ENCODE measurements around the gene TMCO6.
"Not testable (repeated sequence)": the region's sequence is repeated elsewhere in the genome, so short reads cannot be mapped to it uniquely, and the experiment has no call there.

Gene TMCO6

DNA sequence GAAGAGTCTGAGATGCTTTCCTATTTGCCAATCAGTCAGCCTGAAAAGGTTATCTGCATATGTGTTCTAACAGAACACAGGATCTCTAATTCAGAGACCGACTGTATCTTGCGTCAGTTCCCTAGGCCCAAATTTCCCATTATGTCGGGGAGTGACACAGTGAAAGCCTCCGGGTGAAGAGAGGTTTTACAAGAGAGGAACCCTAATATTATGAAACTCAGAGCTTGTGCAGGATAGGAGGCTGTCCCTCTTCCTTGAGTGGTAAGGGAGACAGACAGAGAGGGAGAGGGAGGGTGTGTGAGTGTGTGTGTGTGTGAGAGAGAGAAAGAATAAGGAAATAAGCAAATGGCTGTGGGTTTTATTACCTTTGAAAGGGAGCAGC is 8.2 kb upstream of the TMCO6 start:
- DNase-seq = no peak

DNA sequence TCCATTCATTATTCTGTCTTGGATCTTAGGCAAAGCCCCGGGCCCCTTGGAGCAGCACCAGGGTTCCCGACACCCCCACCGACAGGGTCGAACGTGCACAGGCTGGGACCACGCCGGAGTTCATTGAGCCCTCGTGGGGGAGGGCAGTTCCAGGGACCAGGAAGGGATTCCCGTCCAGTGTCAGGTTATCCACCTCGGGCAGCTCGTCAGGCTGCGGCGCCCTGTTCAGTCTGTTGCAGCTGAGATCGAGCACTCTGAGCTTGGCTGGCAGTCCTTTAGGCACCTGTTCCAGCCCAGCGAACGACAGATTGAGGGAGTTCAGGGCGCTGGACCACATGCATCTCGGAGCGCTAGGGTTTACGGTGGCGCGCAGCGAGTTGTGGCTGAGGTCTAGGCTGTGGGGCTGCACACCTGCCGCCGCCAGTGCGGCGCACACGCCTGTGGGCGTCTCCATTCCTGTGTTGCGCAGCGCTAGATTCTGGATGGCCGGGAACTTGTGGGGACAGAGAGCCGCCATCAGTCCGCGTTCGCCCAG is 7.4 kb upstream of the TMCO6 start:
- DNase-seq = no peak

DNA sequence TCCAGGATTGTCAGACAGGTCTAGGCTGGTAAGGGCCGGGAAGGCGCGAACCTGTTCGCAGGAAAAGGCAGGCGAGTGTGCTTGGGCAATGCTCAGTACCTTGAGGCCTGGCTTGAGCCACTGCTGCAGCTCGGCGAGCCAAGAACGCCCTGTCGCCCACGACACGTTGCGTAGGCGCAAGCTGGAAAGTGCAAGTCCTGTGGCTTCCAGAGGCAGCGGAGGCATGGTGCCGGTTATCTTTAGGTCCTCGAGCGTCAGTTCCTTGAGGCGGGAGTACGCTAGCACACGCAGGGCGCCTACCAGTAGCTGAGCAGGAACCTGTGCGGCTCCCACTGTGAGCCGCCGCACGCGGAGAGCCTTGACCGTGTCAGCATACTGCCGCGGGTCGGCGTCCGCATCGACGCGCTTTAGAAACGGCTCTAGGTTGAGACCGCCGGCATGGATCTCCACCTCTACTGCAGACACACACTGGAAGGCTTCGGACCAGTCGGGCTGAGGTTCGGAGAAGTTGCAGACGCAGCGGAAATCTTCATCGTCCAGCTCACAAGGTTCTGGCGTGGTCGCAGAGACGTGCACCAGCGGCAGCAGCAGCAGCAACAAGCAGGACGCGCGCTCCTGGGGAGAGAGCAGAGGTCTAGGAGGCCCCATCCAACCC is 6.8 kb upstream of the TMCO6 start:
- peak; percentile 80 for DNase-seq

DNA sequence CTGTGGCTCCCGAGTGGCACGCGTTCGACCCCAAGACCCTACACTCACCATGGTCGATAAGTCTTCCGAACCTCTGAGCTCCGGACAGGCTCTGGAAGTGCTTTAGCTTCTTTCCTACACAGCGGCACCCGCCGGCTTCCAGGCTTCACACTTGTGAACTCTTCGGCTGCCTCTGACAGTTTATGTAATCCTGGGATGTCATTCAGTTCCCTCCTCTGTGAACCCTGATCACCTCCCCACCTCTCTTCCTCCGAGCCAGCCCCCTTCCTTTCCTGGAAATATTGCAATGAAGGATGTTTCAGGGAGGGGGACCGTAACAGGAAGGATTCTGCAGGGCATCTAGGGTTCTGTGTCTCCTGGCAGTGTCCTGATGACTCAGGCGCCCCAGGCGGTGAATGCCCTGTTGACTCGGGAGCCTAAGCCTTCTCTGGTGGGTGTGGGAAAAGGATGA is 6.2 kb upstream of the TMCO6 start, which contains the start of gene CD14:
TSS of gene CD14 (minus strand) at position 155 of the 451 bp plus-strand sequence. CDS start at position 51, 104 bp downstream.
- no peak for DNase-seq

DNA sequence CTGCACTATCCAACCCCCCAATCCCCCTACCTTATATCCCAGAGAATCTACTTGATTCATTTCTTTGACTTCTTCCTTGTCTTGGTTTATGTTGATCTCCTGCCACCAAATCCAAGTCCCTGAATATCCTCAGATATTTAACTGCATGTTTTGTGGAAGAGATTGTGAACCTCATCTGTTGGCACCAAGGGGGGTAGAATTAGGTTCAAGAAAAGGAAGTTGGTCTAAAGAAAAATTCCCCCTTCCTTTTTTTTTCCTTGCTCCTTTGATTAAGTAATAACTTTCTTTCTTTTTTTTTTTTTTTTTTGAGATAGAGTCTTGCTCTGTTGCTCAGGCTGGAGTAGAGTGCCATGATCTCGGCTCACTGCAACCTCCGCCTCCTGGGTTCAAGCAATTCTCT is 5.8 kb upstream of the TMCO6 start:
- no peak for DNase-seq

DNA sequence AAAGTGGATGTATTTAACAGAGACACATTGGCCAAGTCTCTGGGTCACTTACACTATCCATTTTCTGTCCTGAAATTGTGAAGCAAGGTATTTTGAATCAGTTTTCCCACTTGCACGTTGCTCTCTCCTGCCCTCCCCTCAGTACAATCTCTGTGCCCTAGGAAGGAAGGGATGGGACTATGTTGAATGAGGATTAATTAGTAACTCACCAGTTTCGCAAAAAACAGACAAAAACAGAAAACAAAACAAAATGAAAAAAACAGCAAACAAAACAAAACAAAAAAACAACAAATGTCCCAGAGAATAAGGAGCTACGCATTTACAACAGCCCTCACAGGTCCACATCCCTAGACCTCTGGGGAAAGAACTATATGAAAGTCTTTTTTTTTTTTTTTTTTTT is 5.1 kb upstream of the TMCO6 start:
- DNase-seq = no peak

DNA sequence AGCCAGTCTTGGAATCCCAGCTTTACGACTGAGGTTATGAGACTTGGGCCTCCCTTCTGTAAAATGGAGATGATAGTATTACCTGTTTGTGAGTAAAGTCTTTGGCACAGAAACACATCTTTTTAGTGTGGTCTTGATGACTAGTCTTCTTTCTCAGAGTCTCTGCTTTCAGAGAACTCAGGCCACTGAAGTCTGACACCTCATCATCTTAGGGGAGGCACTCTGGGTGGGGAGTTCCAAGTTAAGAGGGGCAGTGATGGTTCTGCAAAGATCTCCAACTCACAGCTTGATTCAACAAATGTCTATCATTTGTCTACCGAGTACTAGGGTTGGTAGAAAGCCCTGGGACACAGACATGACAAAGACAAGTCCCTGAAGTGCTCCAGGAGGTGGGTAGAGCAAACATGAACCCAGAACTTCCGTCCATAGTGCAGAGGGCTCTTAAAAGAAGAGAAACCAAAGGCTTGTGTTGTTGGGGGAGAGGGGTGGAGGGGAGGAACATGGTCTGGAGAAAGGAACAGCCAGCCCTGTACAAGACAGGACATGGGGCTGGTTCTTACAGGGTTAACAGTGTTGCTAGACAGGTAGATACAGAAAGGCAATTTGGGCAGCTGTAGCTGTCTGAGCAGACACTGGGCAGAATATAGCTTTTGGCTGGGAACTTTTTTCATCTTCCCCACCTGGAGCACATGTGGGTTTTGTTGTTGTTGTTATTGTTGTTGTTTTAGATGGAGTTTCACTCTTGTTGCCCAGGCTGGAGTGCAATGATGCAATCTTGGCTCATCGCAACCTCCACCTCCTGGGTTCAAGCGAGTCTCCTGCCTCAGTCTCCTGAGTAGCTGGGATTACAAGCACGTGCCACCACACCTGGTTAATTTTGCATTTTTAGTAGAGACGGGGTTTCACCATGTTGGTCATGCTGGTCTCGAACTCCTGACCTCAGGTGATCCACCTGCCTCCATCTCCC is 3.7 kb upstream of the TMCO6 start:
- no peak for DNase-seq

DNA sequence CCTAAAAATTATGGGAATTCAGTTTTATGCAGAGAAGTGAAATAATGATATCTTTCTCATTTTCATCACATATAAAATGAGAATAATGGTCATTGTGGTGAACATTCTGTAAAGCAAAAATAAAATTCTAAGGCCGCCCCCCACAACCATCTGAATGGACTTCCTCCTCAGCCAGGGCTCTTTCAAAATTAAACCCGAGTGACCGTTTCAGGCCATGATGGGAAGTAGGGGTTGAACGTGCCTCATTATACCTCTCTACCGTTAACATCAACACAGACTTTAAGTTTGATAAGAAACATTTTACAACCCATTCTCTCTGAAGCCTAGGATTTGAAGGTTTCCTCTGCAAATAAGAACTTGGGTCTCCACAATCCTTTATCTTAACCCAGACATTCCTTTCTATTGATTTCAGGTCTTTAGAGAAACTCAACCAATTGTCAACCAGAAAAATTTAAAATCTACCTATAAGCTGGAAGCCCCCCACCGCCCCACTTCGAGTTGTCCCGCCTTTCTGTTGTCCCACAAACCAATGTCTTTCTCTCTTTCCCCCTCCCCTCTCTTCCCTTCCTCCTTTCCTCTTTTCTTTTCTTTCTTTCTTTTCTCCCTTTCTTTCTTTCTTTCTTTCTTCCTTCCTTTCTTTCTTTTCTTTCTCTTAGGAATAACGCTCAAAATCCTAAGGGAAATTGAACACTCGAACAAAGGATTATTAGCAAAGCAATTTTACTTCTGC is 1.7 kb upstream of the TMCO6 start:
- DNase-seq = no peak

DNA sequence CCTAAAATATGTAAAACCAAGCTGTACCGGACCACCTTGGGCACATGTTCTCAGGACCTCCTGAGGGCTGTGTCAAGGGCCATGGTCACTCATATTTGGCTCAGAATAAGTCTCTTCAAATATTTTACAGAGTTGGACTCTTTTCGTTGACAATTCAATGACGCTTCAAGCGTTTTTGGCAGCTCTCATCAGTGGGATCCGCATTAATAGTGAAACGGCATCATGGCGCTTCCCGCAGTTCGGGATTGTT is 428 bp upstream of the TMCO6 start:
- not testable (repeated sequence) for DNase-seq

DNA sequence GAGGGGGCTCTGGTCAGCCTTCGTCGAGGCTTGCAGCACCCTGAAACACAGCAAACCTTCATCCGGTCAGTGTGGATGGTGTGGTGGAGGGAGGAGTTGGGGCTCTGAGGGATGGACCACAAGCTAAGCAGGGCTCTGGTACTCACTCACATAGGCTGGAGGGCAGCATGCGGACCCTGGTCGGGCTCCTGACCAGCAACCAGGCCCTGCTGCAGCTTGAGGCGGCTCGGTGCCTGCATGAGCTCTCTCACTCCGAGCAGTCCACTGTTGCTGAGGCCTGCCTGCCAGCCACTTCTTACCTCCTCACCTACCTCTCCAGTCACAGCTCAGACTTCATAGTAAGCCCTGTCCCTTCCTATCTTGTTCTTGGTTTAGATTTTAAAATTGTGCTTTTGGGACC is 2.5 kb downstream of the TMCO6 start:
- DNase-seq = no peak

DNA sequence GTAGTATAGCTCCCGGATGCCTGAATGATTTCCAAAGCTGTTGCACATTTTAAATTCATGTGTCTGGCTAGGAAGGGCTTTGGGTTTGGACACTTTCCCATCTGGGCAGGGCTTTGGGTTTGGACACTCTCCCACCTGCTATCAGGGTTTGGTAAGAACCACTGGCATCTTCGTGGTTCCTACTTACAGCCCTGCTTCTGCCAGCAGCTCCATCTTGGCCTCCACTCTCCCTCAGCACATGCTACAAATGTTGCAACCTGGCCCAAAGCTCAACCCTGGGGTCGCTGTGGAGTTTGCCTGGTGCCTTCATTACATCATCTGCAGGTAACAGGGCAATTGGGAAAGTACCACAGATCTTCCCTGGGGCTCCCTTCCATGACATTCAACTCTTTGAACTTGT is 3.5 kb downstream of the TMCO6 start:
- no peak for DNase-seq

DNA sequence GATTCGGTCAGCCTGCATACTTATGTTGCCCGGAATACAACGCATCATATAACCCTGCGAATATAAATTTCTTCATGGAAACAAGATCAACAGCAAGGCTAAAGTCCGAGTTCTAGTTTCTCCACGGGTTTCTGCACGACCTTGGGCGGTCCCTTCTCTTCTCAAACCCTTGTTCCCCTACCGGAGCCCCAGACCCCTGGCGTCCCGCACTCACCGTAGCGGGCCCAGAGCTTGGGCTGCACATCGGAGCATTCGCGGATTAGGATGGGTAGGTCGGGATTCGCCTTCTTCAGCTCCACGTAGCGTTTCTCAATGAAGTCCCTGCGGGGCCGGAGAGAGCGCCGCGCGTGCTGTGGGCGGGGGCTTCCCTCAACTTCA is 7.8 kb downstream of the TMCO6 start:
- DNase-seq = no peak

DNA sequence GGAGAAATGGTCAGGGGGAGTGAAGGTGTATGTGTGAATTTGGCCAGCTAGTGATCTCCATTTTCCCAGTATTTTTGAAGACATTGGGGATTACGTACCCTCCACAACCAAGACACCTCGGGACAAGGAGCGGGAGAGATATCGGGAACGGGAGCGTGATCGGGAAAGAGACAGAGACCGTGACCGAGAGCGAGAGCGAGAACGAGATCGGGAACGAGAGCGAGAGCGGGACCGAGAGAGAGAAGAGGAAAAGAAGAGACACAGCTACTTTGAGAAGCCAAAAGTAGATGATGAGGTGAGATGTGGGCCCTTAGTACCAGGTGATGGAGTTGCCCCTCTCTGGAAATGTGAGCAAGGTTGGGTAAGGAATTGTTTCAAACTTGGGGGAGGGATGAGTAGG is 19.6 kb downstream of the TMCO6 start:
- no peak for DNase-seq

DNA sequence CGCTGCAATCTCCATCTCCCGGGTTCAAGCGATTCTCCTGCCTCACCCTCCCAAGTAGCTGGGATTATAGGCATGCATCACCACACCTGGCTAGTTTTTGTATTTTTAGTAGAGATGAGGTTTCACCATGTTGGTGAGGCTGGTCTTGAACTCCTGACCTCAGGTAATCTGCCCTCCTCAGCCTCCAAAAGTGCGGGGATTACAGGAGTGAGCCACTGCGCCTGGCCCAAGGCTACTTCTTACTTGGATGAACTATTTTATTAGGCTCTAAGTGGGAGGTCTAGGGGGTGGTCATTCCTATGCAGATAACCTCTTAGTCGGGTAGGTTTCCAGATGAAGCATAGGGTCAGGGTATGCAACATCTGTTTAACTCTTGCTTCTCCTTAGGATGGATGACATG is 21.1 kb downstream of the TMCO6 start:
- peak; percentile 54 for DNase-seq

DNA sequence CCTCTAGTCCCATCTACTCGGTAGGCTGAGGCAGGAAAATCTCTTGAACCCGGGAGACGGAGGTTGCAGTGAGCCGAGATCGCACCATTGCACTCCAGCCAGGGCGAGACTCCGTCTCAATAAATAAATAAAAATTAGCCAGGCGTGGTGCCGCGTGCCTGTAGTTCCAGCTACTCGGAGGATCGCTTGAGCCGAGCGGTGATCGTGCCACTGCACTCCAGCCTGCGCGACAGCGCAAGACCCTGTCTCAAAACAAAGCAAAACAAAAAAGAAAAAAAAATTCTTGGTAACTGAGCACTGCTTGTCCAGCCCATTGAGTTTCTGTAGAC is 24.7 kb downstream of the TMCO6 start:
- DNase-seq = no peak

DNA sequence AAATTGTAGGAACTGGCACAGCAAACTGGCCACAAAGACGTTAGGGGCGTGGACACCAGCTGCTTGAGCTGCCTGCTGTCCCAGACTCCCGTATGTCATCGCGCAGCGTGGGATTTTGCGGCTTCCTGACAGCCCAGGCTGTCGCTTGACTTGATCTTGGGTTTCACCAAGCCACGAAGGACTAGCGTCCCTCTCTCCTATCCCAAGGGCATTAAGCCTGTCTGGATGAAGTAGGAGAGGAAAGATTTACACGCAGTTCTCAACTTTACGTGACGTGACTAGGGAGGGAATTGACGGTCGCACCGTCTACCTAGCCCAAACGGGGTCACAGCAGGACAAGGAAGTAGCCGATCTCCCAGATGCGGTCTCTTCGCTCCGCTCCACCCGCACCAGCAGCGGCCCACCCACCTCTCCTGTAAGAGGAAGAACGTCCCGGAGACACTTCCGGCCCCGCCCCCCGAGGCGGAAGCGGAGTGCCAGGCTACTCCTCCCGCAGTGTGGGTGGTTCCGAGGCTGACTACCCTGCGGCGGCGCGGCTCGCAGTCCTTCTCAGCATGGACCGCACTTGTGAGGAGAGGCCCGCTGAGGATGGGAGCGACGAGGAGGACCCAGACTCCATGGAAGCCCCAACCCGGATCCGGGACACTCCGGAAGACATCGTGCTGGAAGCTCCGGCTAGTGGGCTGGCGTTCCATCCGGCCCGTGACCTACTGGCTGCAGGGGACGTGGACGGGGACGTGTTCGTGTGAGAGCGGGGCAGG is 25.3 kb downstream of the TMCO6 start, which contains the start of gene WDR55:
TSS of gene WDR55 (plus strand) at position 546 of the 761 bp plus-strand sequence. CDS start at position 555, 9 bp downstream.
- DNase-seq = peak; percentile 99

DNA sequence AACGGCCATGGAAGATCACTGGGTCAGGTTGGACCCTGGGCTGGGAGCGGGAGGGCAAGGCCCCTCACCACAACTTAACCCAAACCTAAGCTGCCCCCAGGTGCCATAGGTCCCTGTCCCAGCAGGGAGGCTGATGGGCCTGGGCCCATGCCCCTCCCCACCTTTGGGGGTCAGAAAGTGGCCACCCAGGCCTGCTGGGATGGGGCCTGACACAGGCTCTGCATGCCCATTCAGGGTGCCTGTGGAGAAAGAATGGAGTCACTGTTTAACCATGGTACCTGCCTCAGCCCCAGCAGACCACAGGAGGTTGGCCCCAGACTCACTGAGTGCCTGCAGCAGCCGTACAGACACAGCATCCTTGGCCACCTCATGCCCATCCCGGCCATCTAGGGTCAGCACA is 31.8 kb downstream of the TMCO6 start:
- peak; percentile 19 for DNase-seq

DNA sequence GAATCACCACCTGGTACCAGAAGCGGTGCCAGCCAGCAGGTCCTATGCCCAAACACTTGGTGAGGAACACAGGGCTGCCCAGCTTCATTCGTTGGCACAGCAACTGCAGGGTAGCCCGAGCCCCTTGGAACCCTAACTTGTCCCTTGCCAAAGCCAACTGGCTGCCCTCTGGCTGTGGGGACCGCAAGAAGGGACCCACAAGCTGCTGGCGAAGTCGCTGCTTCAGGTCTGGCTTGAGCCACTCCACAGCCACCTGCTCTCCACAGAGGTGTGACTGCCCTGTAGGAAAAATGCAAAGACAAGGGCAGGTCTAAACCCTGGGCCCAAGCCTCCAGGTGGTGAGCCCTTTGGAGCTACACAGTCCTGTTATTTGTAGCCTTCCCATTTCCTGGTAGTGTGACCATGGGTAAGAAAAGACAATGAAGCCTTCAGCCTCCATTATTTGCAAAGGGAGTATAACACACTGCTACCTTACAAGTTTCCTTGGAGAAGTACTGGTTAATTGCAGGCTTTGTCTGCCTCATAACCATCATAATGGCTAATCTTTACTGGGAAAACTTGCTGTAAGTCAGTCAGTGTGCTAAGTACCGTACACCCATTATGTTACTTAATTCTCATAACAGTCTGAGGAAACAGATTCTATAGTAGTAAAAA is 32.3 kb downstream of the TMCO6 start:
- peak; percentile 58 for DNase-seq

DNA sequence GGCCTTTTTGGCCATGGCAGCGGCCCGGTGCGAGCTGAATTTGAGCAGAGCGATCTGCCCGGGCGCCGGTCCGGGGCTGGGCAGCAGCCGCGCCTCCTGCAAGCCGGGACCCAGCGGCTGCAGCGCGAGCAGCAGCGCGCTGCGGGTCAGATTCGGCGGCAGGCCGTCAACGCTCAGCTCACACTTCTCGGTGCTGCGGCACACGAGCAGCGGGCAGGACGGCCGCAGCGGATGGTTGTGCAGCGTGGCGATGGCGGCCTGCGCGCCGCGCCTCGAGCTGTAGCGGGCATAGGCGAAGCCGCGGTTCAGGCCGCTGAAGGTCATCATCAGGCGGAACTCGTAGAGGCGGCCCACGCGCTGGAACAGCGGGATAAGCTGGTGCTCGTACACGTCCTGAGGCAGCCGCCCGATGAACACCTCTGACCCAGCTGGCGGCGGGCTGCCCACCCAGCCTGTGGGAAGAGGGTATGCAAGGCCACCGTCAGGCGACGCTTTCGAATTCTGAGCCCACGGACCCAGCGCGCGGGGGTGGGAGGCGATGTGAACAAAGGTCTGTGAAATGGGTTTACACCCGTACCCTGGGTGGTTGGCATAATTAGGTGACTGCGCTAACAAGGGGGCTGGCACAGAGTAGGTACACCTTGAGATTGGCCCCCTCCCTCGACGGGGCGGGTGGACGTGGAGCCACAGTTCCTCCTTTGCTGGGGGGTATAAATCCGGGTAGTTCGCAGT is 33.4 kb downstream of the TMCO6 start:
- DNase-seq = no peak

DNA sequence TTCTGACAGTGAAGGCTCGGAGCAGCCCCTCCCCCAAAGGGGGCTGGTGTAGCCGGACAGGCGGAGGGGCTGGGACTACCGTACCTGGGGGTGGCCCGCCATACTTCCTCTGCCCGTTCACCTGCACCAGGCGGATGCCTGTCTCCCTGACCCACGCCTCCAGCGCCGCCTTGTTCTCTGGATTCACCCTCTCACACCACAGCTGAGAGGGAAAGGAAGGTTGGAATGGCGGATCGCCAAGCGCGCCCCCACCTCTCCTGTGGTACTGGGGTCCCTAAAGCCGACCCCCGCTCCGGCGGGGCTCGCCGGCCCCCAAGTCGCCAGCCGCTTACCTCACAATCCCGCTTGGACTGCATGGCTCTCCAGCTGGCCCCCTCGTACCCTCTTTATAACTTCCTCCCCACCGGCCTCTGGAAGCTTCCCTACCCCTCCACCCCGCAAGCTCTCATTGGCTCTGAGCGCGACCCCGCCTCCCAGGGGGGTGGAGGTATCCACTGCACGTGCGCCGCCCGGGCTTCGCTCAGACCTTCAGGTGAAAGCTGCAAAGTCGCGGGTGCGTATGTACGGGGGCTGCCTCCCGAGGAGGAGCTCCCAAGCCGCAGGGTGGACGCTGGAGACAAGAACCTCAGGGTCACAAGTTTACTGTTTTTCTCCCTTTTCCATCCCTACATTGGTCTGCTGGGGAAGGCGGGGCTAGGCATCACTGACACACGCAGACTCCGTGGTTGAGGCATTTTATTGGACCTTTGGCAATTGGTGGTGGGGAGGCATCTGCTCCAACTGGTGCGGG is 34.1 kb downstream of the TMCO6 start, which contains the start of gene DND1:
TSS of gene DND1 (minus strand) at position 390 of the 790 bp plus-strand sequence. CDS start at position 356, 34 bp downstream.
- DNase-seq = no peak

All from activated effector memory CD4-positive, alpha-beta T cell treated with anti-CD3 and anti-CD28 coated beads, Interleukin-2, amount 50 U/mL, for 16 hours (primary cell).